ENCODE measurements around the gene KCTD17.

The KCTD17 gene

GRCh38 chr22:37016134-37016910 lies 35.2 kb upstream of the KCTD17 start:
- no peak overlapping the region for H3K27ac Mint-ChIP-seq
- peaks cover 4% of the 10 kb centered on the region for H3K27me3 Mint-ChIP-seq
- H3K36me3 Mint-ChIP-seq (ENCODE audit: low read depth), result no peaks in the 10 kb centered on the region
- peaks cover 4% of the 10 kb centered on the region for H3K4me1 Mint-ChIP-seq (ENCODE audit: low read depth)
- no peaks in the 10 kb centered on the region for H3K9me3 Mint-ChIP-seq
- H3K4me3 Mint-ChIP-seq, result no peak overlapping the region

GRCh38 chr22:37017356-37017755 lies 34.2 kb upstream of the KCTD17 start:
- Mint-ChIP-seq H3K27me3 (peaks cover 4% of the 10 kb centered on the region), H3K27ac (no peak overlapping the region), H3K36me3 (ENCODE audit: low read depth) (no peaks in the 10 kb centered on the region), H3K4me3 (no peak overlapping the region), H3K4me1 (ENCODE audit: low read depth) (peaks cover 9% of the 10 kb centered on the region), H3K9me3 (no peaks in the 10 kb centered on the region)

- H3K27me3 Mint-ChIP-seq, result peaks cover 4% of the 10 kb centered on the region
These were observed 33.3 kb upstream of the KCTD17 start for GRCh38 chr22:37018086-37018814.

GRCh38 chr22:37018815-37019308 lies 32.7 kb upstream of the KCTD17 start:
- peak overlapping the region; percentile 69 for H3K4me3 Mint-ChIP-seq
- H3K27me3 Mint-ChIP-seq, result peaks cover 4% of the 10 kb centered on the region
- peaks cover 9% of the 10 kb centered on the region for H3K4me1 Mint-ChIP-seq (ENCODE audit: low read depth)
- H3K36me3 Mint-ChIP-seq (ENCODE audit: low read depth), result no peaks in the 10 kb centered on the region
- H3K27ac Mint-ChIP-seq, result no peak overlapping the region
- no peaks in the 10 kb centered on the region for H3K9me3 Mint-ChIP-seq

More at GRCh38 chr22:37018086-37018814, 33.3 kb upstream of the KCTD17 start:
- Mint-ChIP-seq H3K4me1 (ENCODE audit: low read depth) (peaks cover 9% of the 10 kb centered on the region), H3K9me3 (no peaks in the 10 kb centered on the region), H3K4me3 (peak overlapping the region; percentile 69), H3K36me3 (ENCODE audit: low read depth) (no peaks in the 10 kb centered on the region), H3K27ac (no peak overlapping the region)

GRCh38 chr22:37019309-37020191 lies 32.0 kb upstream of the KCTD17 start, which contains the start of the genes MPST and TST:
Gene MPST (plus strand): TSS chr22:37019742. CDS start chr22:37019837, 95 bp downstream.
Gene TST (minus strand): TSS chr22:37019447. CDS start chr22:37018732, 715 bp downstream.
- Mint-ChIP-seq H3K4me3 (peak within 1 kb of the TSS; percentile 82), H3K9me3 (no peaks in the 10 kb centered on the region), H3K27me3 (peaks cover 4% of the 10 kb centered on the region), H3K36me3 (ENCODE audit: low read depth) (no peaks in the 10 kb centered on the region), H3K4me1 (ENCODE audit: low read depth) (peaks cover 9% of the 10 kb centered on the region), H3K27ac (no peak within 1 kb of the TSS)

GRCh38 chr22:37020192-37020479 lies 31.4 kb upstream of the KCTD17 start:
- H3K27me3 Mint-ChIP-seq, result peaks cover 4% of the 10 kb centered on the region
- H3K9me3 Mint-ChIP-seq, result no peaks in the 10 kb centered on the region
- H3K4me1 Mint-ChIP-seq (ENCODE audit: low read depth), result peaks cover 9% of the 10 kb centered on the region
- no peak overlapping the region for H3K27ac Mint-ChIP-seq
- H3K4me3 Mint-ChIP-seq, result peak overlapping the region; percentile 82
- H3K36me3 Mint-ChIP-seq (ENCODE audit: low read depth), result no peaks in the 10 kb centered on the region

GRCh38 chr22:37021041-37021440 lies 30.5 kb upstream of the KCTD17 start:
- Mint-ChIP-seq H3K27ac (no peak overlapping the region), H3K36me3 (ENCODE audit: low read depth) (no peaks in the 10 kb centered on the region), H3K4me1 (ENCODE audit: low read depth) (peaks cover 9% of the 10 kb centered on the region), H3K4me3 (no peak overlapping the region), H3K27me3 (peaks cover 4% of the 10 kb centered on the region), H3K9me3 (no peaks in the 10 kb centered on the region)

GRCh38 chr22:37021710-37022482 lies 29.6 kb upstream of the KCTD17 start:
- H3K36me3 Mint-ChIP-seq (ENCODE audit: low read depth), result no peaks in the 10 kb centered on the region
- H3K4me3 Mint-ChIP-seq, result peak overlapping the region; percentile 20
- H3K9me3 Mint-ChIP-seq, result no peaks in the 10 kb centered on the region
- H3K27me3 Mint-ChIP-seq, result peaks cover 4% of the 10 kb centered on the region
- no peak overlapping the region for H3K27ac Mint-ChIP-seq
- peaks cover 9% of the 10 kb centered on the region for H3K4me1 Mint-ChIP-seq (ENCODE audit: low read depth)

- Mint-ChIP-seq H3K27ac (no peak overlapping the region), H3K4me3 (no peak overlapping the region), H3K9me3 (no peaks in the 10 kb centered on the region), H3K36me3 (ENCODE audit: low read depth) (no peaks in the 10 kb centered on the region), H3K4me1 (ENCODE audit: low read depth) (peaks cover 9% of the 10 kb centered on the region), H3K27me3 (peaks cover 4% of the 10 kb centered on the region)
These were observed 28.8 kb upstream of the KCTD17 start for GRCh38 chr22:37022483-37023337.

GRCh38 chr22:37023743-37024338 lies 27.7 kb upstream of the KCTD17 start:
- Mint-ChIP-seq H3K27ac (no peak overlapping the region), H3K4me3 (no peak overlapping the region), H3K4me1 (ENCODE audit: low read depth) (peaks cover 9% of the 10 kb centered on the region), H3K27me3 (no peaks in the 10 kb centered on the region), H3K9me3 (no peaks in the 10 kb centered on the region), H3K36me3 (ENCODE audit: low read depth) (no peaks in the 10 kb centered on the region)

- no peaks in the 10 kb centered on the region for H3K27me3 Mint-ChIP-seq
- peaks cover 9% of the 10 kb centered on the region for H3K4me1 Mint-ChIP-seq (ENCODE audit: low read depth)
- H3K27ac Mint-ChIP-seq, result no peak overlapping the region
- no peaks in the 10 kb centered on the region for H3K36me3 Mint-ChIP-seq (ENCODE audit: low read depth)
- no peak overlapping the region for H3K4me3 Mint-ChIP-seq
- H3K9me3 Mint-ChIP-seq, result no peaks in the 10 kb centered on the region
These were observed 27.0 kb upstream of the KCTD17 start for GRCh38 chr22:37024339-37025157.

GRCh38 chr22:37025500-37026070 lies 26.0 kb upstream of the KCTD17 start:
- Mint-ChIP-seq H3K4me3 (no peak overlapping the region), H3K27ac (no peak overlapping the region), H3K27me3 (no peaks in the 10 kb centered on the region), H3K4me1 (ENCODE audit: low read depth) (peaks cover 6% of the 10 kb centered on the region), H3K9me3 (no peaks in the 10 kb centered on the region), H3K36me3 (ENCODE audit: low read depth) (no peaks in the 10 kb centered on the region)

Measured in stimulated activated naive CD8-positive, alpha-beta T cell treated with anti-CD3 and anti-CD28 coated beads, Interleukin-15, Interleukin-2, amounts not matched to agents 100 ng/mL and 50 ng/mL, for 24 hours (primary cell).